Measurements from ENCODE around the gene EIF1AD. TPM values are rescaled to one million over a fixed set of nuclear protein-coding genes. Genes with fewer than 3 reads are reported as not detected.
A peak's percentile ranks its signal among the peaks of the same experiment; 100 is the strongest.
"Not testable (repeated sequence)": the region's sequence is repeated elsewhere in the genome, so short reads cannot be mapped to it uniquely, and the experiment has no call there.

The EIF1AD gene, protein sequence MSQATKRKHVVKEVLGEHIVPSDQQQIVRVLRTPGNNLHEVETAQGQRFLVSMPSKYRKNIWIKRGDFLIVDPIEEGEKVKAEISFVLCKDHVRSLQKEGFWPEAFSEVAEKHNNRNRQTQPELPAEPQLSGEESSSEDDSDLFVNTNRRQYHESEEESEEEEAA
- polyA plus RNA-seq (2013, experiment 1 of 2; ENCODE audit: insufficient read length) = 27.6 TPM
- 22.7 TPM for polyA plus RNA-seq (2013, experiment 2 of 2; ENCODE audit: insufficient read length)

GRCh38 chr11:66001942-66002647 is at the start of gene EIF1AD, which contains the start of gene BANF1:
Gene EIF1AD (minus strand): TSS chr11:66002157. CDS start chr11:66000389, 1,768 bp downstream.
Gene BANF1 (plus strand): TSS chr11:66002503. CDS start chr11:66003251, 748 bp downstream.
- peak; percentile 99 for DNase-seq

DNA sequence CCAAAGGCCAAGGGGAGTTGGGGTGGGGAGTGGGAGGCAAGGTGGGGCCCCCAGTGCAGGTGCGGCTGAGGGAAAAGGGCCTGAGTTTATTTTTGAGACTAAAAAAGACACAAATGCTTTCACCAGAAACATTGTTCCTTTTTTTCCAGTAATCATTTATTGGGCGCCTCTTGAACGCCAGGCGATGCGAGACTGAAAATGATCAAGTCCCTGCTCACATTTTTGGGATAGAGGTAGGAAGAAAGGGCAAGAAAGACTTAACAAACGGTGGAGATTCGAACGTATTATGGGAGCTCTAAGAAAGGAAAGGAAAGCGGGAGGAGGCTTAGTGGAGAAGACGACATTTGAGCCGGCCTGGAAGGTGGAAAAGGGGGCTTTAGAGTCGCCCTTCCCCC is 49.4 kb upstream of the EIF1AD start:
- DNase-seq = no peak

- no peak for DNase-seq
Measured at GRCh38 chr11:66050581-66051231, 48.7 kb upstream of the EIF1AD start.

- no peak for DNase-seq
Measured at GRCh38 chr11:66048547-66049323, 46.8 kb upstream of the EIF1AD start, which contains the start of gene GAL3ST3. Gene GAL3ST3 (minus strand): TSS chr11:66049161. CDS start chr11:66045415, 3,746 bp downstream.

DNA sequence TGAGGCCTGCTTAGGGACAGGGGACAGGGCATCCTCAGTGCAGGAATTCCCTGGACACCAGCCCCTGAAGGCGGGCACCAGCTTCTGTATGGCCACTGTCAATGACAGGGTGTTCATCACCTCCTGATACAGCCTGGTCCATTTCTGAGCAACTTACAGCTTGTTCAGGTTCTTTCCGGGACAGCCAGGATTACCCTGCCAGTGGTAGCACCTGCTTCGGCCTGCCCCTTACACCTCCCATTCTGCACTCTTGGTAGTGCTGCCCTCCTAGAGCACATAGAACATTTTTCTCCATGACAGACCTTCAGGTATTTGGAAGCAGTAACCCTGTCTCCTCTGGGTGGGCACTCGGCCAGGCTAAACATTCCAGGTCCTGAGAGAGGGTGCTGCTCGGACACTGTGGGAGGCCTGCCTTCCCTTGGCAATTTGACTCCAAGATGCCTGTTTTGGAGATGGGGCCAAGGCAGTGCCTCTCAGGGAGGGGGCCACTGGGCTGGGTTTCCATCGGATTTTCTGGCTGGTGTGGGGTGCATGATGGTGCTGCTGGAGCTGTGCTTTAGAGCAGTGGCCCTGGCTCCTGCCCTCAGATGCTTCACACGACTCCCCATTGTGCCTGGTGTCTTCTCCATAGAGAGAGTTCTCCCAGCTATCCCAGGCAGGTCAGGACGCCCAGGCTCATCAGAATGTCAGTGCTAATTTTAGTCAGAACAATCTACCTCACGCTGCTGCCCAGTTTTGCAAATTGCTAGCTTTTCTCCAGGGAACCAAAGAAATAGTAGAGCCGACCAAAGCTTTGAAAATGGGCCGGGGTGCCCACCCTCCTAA is 45.8 kb upstream of the EIF1AD start:
- DNase-seq = peak; percentile 21

GRCh38 chr11:66046901-66047300 is 44.9 kb upstream of the EIF1AD start:
- DNase-seq = no peak

GRCh38 chr11:66045177-66045639 is 43.3 kb upstream of the EIF1AD start:
- peak; percentile 72 for DNase-seq

- no peak for DNase-seq
Measured at GRCh38 chr11:66044757-66045156, 42.8 kb upstream of the EIF1AD start.

GRCh38 chr11:66042996-66043906 is 41.3 kb upstream of the EIF1AD start:
- no peak for DNase-seq

DNA sequence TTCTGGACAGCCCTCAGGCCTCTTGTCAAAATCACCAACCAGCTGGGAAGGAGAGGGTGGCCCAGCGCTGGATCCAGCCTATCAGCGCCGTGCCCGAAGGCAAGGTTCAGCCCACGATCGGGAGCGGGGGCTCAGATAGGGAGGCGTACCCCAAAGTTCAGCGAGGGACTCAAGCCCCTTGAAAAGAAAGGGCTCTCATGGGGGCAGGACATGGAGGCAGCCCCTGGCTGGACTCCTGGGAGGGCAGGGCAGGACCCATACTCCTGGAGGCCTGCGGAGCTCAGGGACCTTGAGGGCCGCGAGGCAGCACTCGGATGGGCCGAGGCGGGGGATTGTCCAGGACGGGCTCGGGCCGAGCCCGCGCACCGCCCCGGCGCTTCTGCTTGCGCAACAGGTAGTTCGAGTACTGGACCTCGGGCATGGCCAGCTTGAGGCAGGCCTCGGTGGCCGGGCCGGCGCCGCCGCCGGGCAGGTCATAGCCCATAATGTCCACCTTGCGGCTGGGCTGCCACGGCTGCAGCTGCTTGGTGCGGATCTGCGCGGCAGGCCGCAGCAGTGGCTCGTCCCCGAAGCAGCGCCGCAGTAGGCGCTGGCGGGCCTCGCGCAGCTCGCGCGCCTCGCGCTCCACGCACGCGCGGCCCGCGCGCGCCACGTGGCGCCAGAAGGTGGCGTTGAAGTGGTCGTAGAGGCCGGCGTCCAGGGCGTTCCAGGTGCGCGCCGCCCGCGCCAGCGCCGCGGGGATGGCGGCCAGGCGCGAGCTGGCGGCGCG is 40.5 kb upstream of the EIF1AD start:
- no peak for DNase-seq

GRCh38 chr11:66039765-66040164 is 37.8 kb upstream of the EIF1AD start:
- DNase-seq = no peak

DNA sequence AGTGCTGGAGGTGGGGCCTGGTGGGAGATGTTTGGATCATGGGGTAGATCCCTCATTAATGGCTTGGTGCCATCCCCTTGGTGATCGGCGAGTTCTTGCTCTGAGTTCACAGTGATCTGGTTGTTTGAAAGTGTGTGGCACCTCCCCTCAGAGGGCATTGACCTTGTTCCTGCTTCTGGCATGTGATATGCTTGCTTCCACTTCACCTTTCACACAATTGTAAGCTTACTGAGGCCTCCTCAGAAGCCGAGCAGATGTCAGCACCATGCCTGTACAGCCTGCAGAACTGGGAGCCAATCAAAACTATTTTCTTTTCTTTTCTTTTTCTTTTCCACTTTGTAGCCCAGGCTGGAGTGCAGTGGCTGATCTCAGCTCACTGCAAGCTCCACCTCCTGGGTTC is 35.4 kb upstream of the EIF1AD start:
- no peak for DNase-seq

DNA sequence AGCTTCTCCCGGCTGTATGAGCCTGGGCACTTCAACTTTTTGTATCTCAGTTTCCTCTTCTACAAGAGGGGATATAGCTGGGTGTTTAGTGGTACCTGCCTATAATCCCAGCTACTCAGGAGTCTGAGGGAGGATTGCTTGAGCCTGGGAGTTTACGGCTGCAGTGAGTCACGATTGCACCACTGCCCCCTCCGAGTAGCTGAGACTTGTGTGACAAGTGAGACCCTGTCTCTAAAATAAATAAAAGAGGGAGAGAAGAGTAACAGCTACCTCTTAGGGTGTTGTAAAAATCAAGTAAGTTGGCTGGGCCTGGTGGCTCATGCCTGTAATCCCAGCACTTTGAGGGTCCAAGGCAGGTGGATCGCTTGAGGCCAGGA is 34.4 kb upstream of the EIF1AD start:
- no peak for DNase-seq

DNA sequence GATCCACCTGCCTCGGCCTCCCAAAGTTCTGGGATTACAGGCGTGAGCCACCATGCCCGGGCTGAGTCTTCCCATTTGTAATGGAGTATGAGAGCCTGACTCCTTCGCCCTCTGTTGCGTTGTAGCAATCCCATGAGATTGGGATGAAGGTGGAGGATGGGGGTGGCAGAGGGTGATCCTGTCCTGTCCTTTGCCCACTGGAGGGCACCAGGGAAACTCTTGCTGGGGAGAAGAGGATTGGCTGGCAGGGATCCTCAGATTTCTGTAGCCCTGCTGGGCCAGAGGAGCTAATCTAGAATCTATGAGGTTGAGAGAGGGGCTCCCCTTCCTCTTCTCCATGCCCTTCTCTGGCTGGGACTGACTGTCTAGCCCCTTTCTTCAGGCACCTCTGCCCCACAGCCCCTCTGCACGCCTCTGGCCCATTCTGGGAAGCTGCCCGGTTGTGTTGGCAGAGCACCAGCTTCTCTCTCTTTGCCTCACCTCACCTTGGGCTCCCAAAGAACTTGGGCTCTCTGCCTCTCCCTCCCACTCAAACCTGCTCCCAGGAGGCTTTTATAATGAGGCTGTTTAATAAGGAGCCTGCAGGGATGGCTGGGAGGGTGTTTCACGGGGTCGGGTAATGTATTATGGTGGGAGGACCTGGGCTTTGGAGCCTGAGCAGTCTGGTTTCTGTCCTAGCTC is 33.8 kb upstream of the EIF1AD start:
- DNase-seq = no peak

- DNase-seq = no peak
Measured at GRCh38 chr11:66032957-66033735, 31.2 kb upstream of the EIF1AD start.

GRCh38 chr11:66026017-66026529 is 24.1 kb upstream of the EIF1AD start, which contains the start of gene CATSPER1:
Gene CATSPER1 (minus strand): TSS chr11:66026479. CDS start chr11:66026379, 100 bp downstream.
- no peak for DNase-seq

GRCh38 chr11:66023186-66023440 is 21.2 kb upstream of the EIF1AD start:
- not testable (repeated sequence) for DNase-seq
